T47D (cell line): ENCODE results near the gene ADAMTS18.
A peak's percentile ranks its signal among the peaks of the same experiment; 100 is the strongest.

ENCODE experiments used
- DNase-seq, 2 experiments: peaks; one replicate each; pipeline versions ENCODE4 v3.0.0 to v3.0.0-alpha.2; 2011 to 2012; ENCODE audit warnings: low read depth in 1 of 2, low spot score in 1 of 2
- JUND ChIP-seq: IDR thresholded peaks from 2 replicates; pipeline ENCODE4 v1.6.1; 2012; ENCODE audit warnings: low read depth
- in situ Hi-C: cut with HindIII; loops from 2 replicates; pipeline ENCODE4 v1.10.0; 2016; ENCODE audit warnings: low sequenced_read_pairs, low pct_unique_long_range_greater_than_20kb

ADAMTS18 gene

DNA sequence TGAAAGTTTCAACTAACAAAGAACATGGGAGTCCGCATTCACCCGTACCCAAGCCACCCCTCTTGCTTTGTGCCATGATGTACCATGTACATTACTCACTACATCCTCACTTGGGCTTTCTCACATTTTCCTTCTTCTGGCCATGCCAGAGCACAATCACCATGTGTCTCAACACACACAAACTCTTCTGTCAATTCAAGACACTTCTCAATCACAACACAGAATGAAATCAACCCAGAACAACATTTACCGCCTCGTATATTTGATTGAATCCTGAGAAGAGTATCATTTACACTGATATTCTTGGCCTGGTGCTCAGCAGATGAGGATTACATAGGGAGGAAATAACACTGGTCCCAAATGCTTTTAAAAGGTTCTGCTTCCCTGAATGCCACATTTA, 4.5 kb downstream of the ADAMTS18 start:
- in situ Hi-C loops, result no loop called here
- DNase-seq, result no peak
- no peak for TF ChIP-seq JUND

DNA sequence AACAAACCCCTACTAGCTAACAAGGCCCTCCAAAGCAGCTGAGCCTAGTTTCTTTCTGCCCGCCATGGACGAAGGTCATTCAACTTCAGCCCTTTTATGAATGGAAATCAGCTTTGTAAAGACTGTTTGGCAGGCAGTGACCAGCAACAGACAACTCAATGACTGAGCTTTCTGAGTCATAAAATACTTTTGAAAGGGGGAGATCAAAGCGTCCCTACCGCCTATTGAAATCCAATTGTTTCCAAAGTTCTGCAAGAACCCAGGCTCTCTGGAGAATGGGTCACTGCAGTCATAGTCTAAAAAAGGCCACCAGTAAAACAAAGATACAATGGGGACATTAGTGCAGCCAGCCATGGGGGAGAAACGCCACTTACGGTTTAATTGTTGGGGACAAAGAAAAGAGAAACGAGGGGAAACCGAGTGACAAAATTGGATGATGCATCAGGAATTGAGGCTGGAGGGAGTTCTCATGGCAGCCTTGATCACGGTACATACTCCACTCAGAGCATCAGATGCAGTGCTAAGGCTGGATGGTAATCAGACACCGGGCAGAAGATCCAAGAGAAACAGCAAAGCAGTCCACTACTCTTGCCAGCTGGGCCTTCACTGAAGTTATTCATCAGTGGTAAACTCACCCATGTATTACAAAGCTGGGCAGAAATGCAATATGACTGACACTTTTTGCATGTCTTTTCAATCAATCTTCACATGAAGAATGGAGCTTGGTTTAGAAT, 9.8 kb downstream of the ADAMTS18 start:
- DNase-seq, result no peak
- in situ Hi-C loops, result no loop called here
- TF ChIP-seq JUND, result no peak

DNA sequence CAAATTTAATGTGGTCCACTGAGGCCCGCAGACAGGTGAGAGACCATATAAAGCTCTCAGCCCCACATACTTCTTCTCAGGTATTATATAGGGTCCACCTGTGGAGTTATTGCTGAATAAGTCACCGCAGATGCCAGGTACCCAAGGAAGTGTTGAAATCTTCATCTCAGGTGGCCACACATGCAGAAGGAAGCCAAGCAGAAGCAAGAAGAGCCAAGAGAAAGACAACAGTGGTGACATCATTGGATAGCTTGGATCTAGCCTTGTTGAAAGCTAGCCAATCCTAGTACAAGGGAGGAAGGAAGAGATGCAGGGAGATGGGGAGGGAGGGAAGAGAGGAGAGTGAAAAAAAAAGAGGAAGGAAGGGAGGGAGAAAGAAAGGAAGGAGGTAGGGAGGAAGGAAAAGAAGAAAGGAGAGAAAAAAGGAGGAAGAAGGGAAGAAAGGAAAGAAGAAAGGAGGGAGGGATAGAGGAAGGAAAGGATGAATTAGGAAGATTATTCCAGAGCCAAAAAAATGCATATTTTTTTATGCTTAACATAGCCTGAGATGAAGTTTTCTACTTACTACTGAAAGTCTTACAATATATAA, 12.5 kb downstream of the ADAMTS18 start:
- no peak for DNase-seq
- in situ Hi-C loops, result no loop called here
- no peak for TF ChIP-seq JUND

DNA sequence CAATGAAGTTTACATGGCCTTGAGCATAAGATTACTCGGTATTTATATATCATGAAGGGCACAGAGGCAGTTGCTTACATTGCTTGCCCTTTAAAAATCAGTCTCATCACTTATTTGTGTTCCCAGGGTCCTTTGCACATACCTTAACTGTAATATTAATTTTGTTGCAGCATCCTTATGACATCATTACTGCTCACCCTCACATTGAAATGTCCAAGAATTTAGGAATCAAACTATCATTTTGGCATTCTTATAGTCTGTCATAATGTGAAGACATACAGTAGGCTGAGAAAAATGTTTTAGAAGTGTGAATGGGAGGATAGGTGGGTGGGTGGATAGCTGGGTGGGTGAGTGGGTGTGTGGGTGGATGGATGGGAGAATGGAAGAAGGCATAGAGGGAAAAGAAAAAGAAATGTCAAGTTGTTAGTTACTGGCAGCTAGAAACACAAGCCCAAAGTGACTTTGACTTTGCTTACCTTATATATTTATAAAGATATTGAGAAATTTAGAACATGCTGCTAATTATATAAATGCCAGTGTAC, 17.8 kb downstream of the ADAMTS18 start:
- DNase-seq, result no peak
- in situ Hi-C loops, result no loop called here
- no peak for TF ChIP-seq JUND

DNA sequence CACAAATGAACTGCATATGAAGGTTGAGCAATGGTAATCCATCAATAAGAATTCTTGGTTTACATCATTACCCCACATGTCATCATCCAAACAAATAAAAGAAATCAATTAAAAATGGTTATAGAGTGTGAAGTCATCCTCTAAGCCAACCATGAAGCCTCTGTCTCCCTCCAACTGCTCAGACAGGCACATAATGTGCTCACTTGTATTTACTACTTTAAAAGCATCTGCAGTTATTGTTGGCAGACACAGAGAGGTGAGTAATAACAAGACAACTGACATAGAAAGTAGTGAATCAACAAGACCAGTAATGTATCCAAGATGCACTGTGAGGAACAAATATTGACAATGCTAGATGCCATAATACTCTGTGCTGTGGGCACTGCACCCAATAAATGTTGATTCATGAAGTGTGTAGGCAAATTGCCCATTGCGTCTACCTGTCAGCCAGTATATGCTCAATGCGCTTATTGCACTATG, 20.0 kb downstream of the ADAMTS18 start:
- DNase-seq, result peak in 1 of 2 experiments; percentile 45
- in situ Hi-C loops, result no loop called here
- no peak for TF ChIP-seq JUND

DNA sequence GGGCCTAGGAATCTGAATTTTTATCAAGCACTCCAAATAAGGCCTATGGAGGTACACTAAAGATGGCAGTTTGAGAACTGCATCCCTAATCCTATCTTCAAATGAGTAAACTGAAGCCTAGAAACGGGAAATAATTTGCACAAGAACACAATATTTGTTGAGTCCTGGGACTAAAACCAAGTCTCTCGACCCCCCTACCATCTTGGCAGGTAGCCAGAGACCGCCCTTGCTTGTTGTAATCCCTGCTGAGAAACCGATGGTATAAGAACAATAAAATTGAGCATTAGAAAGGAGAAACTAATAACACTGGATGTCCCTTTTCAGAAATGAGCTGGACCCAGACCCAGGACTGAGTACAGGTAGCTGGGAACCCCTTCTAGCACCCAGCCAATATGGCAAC, 24.4 kb downstream of the ADAMTS18 start:
- in situ Hi-C loops, result no loop called here
- no peak for DNase-seq
- TF ChIP-seq JUND, result no peak

DNA sequence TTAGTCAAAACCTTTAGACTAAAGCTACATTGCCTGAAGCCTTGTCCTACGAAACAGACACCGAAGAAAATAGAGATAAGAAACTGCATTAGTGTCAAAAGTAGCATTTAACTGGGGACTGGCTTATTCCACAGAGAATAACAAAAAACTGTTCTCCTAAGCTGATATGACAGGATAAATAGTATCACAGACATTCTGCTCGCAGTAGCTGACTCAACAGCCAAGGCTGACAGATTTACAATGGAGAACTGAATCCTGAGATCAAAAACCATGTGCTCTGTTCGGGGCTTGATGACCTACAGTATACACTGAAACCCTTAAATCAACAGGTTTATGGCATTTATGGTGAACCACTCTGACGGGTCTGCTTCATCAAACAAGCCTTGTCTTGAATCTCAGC, 25.5 kb downstream of the ADAMTS18 start:
- no peak for DNase-seq
- in situ Hi-C loops, result no loop called here
- no peak for TF ChIP-seq JUND

DNA sequence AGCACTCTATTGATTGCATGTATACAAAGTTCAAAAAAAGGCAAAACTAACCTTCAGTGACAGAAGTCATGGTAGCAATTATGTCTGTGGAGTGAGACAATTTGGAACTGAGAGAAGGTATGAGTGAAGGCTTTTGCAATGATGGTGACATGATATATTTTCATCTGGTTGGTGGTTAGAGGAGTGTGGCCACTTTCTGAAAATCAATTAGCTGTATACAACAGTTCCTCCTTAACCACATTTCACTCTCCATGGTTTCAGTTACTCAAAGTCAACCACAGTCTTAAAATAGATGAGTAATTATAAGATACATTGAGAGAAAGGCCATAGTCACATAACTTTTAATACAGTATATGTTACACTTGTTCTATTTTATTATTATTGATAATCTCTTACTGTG, 26.2 kb downstream of the ADAMTS18 start:
- no peak for TF ChIP-seq JUND
- no peak for DNase-seq
- in situ Hi-C loops, result no loop called here

DNA sequence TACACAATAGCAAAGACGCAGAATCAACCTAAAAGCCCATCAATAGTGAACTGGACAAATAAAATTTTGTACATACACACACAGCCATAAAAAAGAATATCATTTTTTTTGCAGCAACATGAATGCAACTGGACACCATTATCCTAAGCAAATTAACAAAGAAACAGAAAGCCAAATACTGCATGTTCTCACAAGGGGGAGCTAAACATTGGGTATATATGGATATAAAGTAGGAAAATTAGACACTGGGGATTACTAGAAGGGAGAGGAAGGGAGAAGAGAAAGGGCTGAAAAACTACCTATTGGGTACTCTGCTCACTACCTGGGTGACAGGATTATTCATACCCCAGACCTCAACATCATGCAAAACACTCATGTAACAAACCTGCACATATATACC, 28.2 kb downstream of the ADAMTS18 start:
- DNase-seq, result peak in 1 of 2 experiments; percentile 16
- in situ Hi-C loops, result no loop called here
- no peak for TF ChIP-seq JUND

DNA sequence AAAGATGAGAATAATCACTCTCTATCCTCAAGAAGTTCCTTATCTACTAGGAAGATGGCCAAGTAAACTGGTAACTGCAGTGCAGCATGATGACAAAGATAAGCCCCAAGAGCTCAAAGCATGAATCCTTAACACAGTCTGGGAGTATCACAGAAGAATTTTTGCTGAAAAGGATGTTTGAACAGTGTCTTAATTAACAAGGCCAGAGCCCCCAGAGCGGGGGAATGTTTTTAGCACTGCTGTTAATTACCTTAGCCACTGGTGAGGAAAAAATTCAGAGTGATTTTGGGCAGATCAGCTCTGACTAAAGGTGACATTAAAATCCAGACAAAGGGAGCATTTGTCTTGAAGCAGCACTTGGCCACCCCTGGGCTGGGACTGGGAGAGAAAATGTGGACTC, 30.1 kb downstream of the ADAMTS18 start:
- TF ChIP-seq JUND, result no peak
- DNase-seq, result no peak
- in situ Hi-C loops, result no loop called here

DNA sequence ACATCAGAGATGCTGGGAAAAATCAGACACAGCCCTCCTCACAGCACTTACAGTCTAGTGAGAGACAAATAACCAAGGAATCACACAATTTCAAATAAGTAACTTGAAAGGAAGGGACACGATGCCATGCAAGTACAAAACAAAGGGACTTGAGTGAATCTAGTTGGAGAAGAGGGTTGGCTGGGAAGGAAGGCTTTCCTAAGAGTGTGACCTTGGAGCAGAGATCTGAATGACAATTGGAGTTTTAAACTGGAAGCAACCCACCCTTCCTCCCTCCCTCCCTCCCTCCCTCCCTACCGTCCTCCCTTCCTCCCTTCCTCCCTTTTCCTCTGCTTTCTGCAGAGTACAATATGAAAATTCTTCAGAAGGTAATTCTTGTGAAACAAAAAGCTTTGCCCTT, 31.1 kb downstream of the ADAMTS18 start:
- in situ Hi-C loops, result no loop called here
- TF ChIP-seq JUND, result no peak
- no peak for DNase-seq

DNA sequence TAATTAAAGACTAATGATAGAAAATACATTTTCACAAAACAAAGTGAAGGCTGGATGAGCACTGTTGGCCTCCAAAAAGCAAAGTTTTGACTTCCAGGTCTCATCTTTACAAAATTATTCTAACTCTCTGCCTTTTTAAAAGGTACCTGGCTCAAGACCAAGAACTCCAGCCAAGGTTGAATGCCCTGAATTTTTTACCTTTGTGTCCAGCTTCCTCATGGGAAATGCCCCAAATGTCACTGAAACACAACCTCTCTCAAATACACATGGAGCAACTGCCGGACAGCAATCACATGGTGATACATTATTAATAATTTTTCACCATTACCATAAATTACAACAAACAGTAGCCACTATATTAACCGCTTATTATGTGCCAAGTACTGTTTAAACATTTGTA, 32.2 kb downstream of the ADAMTS18 start:
- DNase-seq, result no peak
- in situ Hi-C loops, result no loop called here
- no peak for TF ChIP-seq JUND

DNA sequence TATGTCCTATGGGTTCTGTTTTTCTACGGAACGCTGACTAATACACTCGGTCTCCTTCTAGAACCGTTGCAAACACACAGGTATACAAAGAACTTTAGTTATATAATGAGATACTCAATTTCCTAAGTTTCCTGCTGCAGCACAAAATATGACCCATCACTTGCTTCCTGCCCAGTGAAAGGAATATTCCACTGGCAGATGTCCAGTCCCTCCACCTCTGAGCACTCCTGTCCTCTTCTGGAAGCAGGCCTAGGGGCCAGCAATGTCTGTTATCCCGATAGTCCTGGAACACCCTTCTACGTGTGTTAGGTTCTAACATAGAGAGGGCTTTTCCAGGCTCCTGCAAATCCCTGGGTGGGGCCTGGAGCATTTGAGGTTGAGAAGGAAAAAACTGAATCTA, 32.7 kb downstream of the ADAMTS18 start:
- no peak for DNase-seq
- no peak for TF ChIP-seq JUND
- in situ Hi-C loops, result no loop called here
